Activated naive CD8-positive, alpha-beta T cell (primary cell): Measurements from ENCODE around the gene PDZRN3.

Source experiments
- H3K27ac Mint-ChIP-seq: one replicate; pipeline ENCODE4 v1.8.0; 2021; ENCODE audit warnings: mixed read lengths
- H3K27me3 Mint-ChIP-seq: one replicate; pipeline ENCODE4 v1.8.0; 2021; ENCODE audit warnings: mixed read lengths
- H3K36me3 Mint-ChIP-seq: one replicate; pipeline ENCODE4 v1.8.0; 2021; ENCODE audit warnings: mixed read lengths
- H3K4me1 Mint-ChIP-seq: one replicate; pipeline ENCODE4 v1.8.0; 2021; ENCODE audit warnings: low read depth, mixed read lengths
- H3K4me3 Mint-ChIP-seq: one replicate; pipeline ENCODE4 v1.8.0; 2021; ENCODE audit warnings: mild to moderate bottlenecking, mixed read lengths
- H3K9me3 Mint-ChIP-seq: one replicate; pipeline ENCODE4 v1.8.0; 2021; ENCODE audit warnings: low read depth, mixed read lengths

The PDZRN3 gene

GRCh38 chr3:73624821-73625665 is at the start of gene PDZRN3:
Gene PDZRN3, minus strand, starts transcription at chr3:73624941.
- no peak within 1 kb of the TSS for H3K4me3 Mint-ChIP-seq
- no peaks in the 10 kb centered on the region for H3K9me3 Mint-ChIP-seq
- H3K27ac Mint-ChIP-seq: no peak within 1 kb of the TSS
- H3K27me3 Mint-ChIP-seq: peaks cover 10% of the 10 kb centered on the region
- H3K4me1 Mint-ChIP-seq: no peaks in the 10 kb centered on the region
- H3K36me3 Mint-ChIP-seq: no peaks in the 10 kb centered on the region

GRCh38 chr3:73674280-73674679 is 49.5 kb upstream of the PDZRN3 start:
- Mint-ChIP-seq H3K4me1 (no peaks in the 10 kb centered on the region), H3K36me3 (no peaks in the 10 kb centered on the region), H3K27me3 (peaks cover 4% of the 10 kb centered on the region), H3K27ac (no peak overlapping the region), H3K9me3 (peaks cover 11% of the 10 kb centered on the region), H3K4me3 (no peak overlapping the region)

- H3K27ac Mint-ChIP-seq: no peak overlapping the region
- peaks cover 4% of the 10 kb centered on the region for H3K27me3 Mint-ChIP-seq
- no peaks in the 10 kb centered on the region for H3K4me1 Mint-ChIP-seq
These were observed 44.5 kb upstream of the PDZRN3 start for GRCh38 chr3:73669260-73669659.

GRCh38 chr3:73668391-73668790 is 43.6 kb upstream of the PDZRN3 start:
- H3K4me3 Mint-ChIP-seq: no peak overlapping the region
- peaks cover 2% of the 10 kb centered on the region for H3K27me3 Mint-ChIP-seq
- no peak overlapping the region for H3K27ac Mint-ChIP-seq
- no peaks in the 10 kb centered on the region for H3K4me1 Mint-ChIP-seq
- H3K36me3 Mint-ChIP-seq: no peaks in the 10 kb centered on the region
- H3K9me3 Mint-ChIP-seq: peaks cover 10% of the 10 kb centered on the region

More at GRCh38 chr3:73669260-73669659, 44.5 kb upstream of the PDZRN3 start:
- peaks cover 11% of the 10 kb centered on the region for H3K9me3 Mint-ChIP-seq
- no peak overlapping the region for H3K4me3 Mint-ChIP-seq
- no peaks in the 10 kb centered on the region for H3K36me3 Mint-ChIP-seq

- Mint-ChIP-seq H3K9me3 (peaks cover 5% of the 10 kb centered on the region), H3K27me3 (no peaks in the 10 kb centered on the region), H3K27ac (no peak overlapping the region), H3K36me3 (no peaks in the 10 kb centered on the region), H3K4me3 (no peak overlapping the region), H3K4me1 (no peaks in the 10 kb centered on the region)
These were observed 43.1 kb upstream of the PDZRN3 start for GRCh38 chr3:73667889-73668288.

- H3K4me1 Mint-ChIP-seq: no peaks in the 10 kb centered on the region
- H3K27ac Mint-ChIP-seq: no peak overlapping the region
- H3K27me3 Mint-ChIP-seq: no peaks in the 10 kb centered on the region
- H3K36me3 Mint-ChIP-seq: no peaks in the 10 kb centered on the region
- no peak overlapping the region for H3K4me3 Mint-ChIP-seq
- peaks cover 5% of the 10 kb centered on the region for H3K9me3 Mint-ChIP-seq
These were observed 40.5 kb upstream of the PDZRN3 start for GRCh38 chr3:73665286-73665685.

- Mint-ChIP-seq H3K4me3 (no peak overlapping the region), H3K27me3 (peaks cover 2% of the 10 kb centered on the region), H3K4me1 (no peaks in the 10 kb centered on the region), H3K9me3 (peaks cover 7% of the 10 kb centered on the region), H3K27ac (no peak overlapping the region), H3K36me3 (no peaks in the 10 kb centered on the region)
These were observed 39.6 kb upstream of the PDZRN3 start for GRCh38 chr3:73664389-73664788.

GRCh38 chr3:73663495-73663894 is 38.8 kb upstream of the PDZRN3 start:
- Mint-ChIP-seq H3K36me3 (no peaks in the 10 kb centered on the region), H3K27me3 (peaks cover 2% of the 10 kb centered on the region)

GRCh38 chr3:73661265-73661664 is 36.5 kb upstream of the PDZRN3 start:
- Mint-ChIP-seq H3K36me3 (no peaks in the 10 kb centered on the region), H3K4me3 (no peak overlapping the region), H3K27ac (no peak overlapping the region), H3K27me3 (peaks cover 2% of the 10 kb centered on the region), H3K9me3 (peaks cover 7% of the 10 kb centered on the region), H3K4me1 (no peaks in the 10 kb centered on the region)

More at GRCh38 chr3:73663495-73663894, 38.8 kb upstream of the PDZRN3 start:
- Mint-ChIP-seq H3K4me3 (no peak overlapping the region), H3K9me3 (peaks cover 7% of the 10 kb centered on the region), H3K4me1 (no peaks in the 10 kb centered on the region), H3K27ac (no peak overlapping the region)

- Mint-ChIP-seq H3K9me3 (peaks cover 9% of the 10 kb centered on the region), H3K4me1 (no peaks in the 10 kb centered on the region), H3K36me3 (no peaks in the 10 kb centered on the region), H3K27me3 (peaks cover 2% of the 10 kb centered on the region), H3K27ac (no peak overlapping the region), H3K4me3 (no peak overlapping the region)
These were observed 33.5 kb upstream of the PDZRN3 start for GRCh38 chr3:73658227-73658626.

GRCh38 chr3:73657186-73657585 is 32.4 kb upstream of the PDZRN3 start:
- H3K27ac Mint-ChIP-seq: no peak overlapping the region
- no peak overlapping the region for H3K4me3 Mint-ChIP-seq
- no peaks in the 10 kb centered on the region for H3K36me3 Mint-ChIP-seq
- peaks cover 2% of the 10 kb centered on the region for H3K27me3 Mint-ChIP-seq
- H3K9me3 Mint-ChIP-seq: peaks cover 11% of the 10 kb centered on the region
- H3K4me1 Mint-ChIP-seq: no peaks in the 10 kb centered on the region

GRCh38 chr3:73656241-73656890 is 31.6 kb upstream of the PDZRN3 start:
- H3K27ac Mint-ChIP-seq: no peak overlapping the region
- H3K4me3 Mint-ChIP-seq: no peak overlapping the region
- H3K27me3 Mint-ChIP-seq: peaks cover 2% of the 10 kb centered on the region
- no peaks in the 10 kb centered on the region for H3K36me3 Mint-ChIP-seq
- no peaks in the 10 kb centered on the region for H3K4me1 Mint-ChIP-seq
- peaks cover 11% of the 10 kb centered on the region for H3K9me3 Mint-ChIP-seq

GRCh38 chr3:73655197-73655596 is 30.5 kb upstream of the PDZRN3 start:
- Mint-ChIP-seq H3K27me3 (peaks cover 2% of the 10 kb centered on the region), H3K9me3 (peaks cover 11% of the 10 kb centered on the region), H3K4me1 (no peaks in the 10 kb centered on the region), H3K27ac (no peak overlapping the region), H3K4me3 (no peak overlapping the region), H3K36me3 (no peaks in the 10 kb centered on the region)

GRCh38 chr3:73653877-73654276 is 29.1 kb upstream of the PDZRN3 start:
- Mint-ChIP-seq H3K36me3 (no peaks in the 10 kb centered on the region), H3K4me1 (no peaks in the 10 kb centered on the region), H3K9me3 (peaks cover 4% of the 10 kb centered on the region), H3K27me3 (no peaks in the 10 kb centered on the region), H3K4me3 (no peak overlapping the region), H3K27ac (no peak overlapping the region)

- no peaks in the 10 kb centered on the region for H3K27me3 Mint-ChIP-seq
- no peak overlapping the region for H3K4me3 Mint-ChIP-seq
- peaks cover 4% of the 10 kb centered on the region for H3K9me3 Mint-ChIP-seq
- no peaks in the 10 kb centered on the region for H3K36me3 Mint-ChIP-seq
- no peaks in the 10 kb centered on the region for H3K4me1 Mint-ChIP-seq
- H3K27ac Mint-ChIP-seq: no peak overlapping the region
These were observed 28.6 kb upstream of the PDZRN3 start for GRCh38 chr3:73653351-73653750.
